ENCODE measurements around the gene NKX1-2.
A peak's percentile ranks its signal among the peaks of the same experiment; 100 is the strongest.

The NKX1-2 gene

GRCh38 chr10:124414076-124414475 lies 35.8 kb downstream of the NKX1-2 start:
- no peak for DNase-seq

- no peak for DNase-seq
Measured at GRCh38 chr10:124409696-124410095, 40.1 kb downstream of the NKX1-2 start.

- DNase-seq, result no peak
Measured at GRCh38 chr10:124408357-124408756, 41.5 kb downstream of the NKX1-2 start.

GRCh38 chr10:124407456-124407855 lies 42.4 kb downstream of the NKX1-2 start:
- DNase-seq, result no peak

GRCh38 chr10:124403548-124403947 lies 46.3 kb downstream of the NKX1-2 start:
- peak; percentile 97 to 99 for DNase-seq

GRCh38 chr10:124402273-124402672 lies 47.6 kb downstream of the NKX1-2 start:
- no peak for DNase-seq

GRCh38 chr10:124401633-124402032 lies 48.2 kb downstream of the NKX1-2 start:
- no peak for DNase-seq

Measured in Kasumi-1 (cell line).